ENCODE results near the gene PAPPA2.
A peak's percentile ranks its signal among the peaks of the same experiment; 100 is the strongest.

Gene PAPPA2

DNA sequence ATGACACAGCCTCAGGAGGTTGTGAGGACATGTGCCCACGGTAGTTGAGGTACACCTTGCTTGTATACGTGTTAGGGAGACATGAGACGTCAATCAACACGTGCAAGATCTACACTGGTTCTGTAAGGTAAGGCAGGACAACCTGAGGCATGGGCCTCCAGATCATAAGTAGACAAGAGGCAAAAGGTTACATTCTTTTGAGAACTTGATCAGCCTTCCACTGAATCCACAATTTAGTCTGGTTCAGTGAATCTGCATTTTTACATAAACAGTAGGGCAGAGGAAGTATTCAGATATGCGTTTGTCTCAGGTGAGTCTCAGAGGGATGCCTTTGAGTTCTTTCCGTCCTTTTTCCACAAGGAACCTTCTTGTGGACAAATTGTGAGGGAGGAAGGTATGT is 352.6 kb downstream of the PAPPA2 start:
- no peak for DNase-seq

DNA sequence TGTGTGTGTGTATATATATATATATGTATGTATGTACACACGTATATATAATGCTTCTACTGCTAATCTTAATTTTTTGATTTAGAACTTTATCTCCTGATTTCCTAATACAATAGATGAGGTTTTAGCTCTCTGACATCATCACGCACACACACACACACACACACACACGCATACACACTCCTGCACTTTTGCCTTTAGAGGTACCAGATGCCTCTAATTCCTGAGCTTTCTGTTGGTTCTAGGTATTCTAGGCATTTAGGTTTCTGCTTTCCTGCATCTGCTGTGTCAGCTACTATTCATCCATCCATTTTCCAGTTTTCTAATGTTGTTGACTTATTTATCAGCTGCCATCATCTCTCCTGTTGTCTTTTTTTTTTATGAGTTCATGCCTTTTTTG is 353.3 kb downstream of the PAPPA2 start:
- no peak for DNase-seq

DNA sequence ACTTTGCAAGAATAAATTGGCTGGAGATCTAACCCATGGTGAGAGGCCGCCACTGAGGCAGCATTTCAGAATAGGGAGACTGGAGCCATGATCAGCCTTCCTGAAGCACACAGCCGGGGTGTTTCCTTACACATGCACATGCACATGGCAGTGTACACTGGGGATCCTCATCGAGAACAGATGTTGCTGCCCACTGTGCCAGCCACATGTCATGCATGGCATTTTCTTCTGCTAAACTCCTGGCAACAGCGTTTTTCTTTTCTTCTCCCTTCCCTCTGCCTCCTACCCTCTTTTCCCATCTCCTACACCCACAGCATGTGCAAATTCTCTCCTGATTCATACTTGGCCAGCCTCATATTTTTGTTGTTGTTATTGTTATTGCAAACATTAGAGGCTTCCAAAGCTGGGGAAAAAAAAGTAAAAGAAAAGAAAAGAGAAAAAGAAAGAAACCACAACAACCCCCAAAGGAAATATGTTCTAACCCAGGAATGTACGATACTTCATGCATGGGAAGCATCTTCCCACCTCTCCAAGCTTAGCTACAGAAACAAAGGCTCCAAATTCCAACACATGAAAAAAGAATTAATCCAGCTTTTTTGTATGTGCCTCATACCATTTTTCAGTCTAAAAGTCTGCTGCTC is 357.5 kb downstream of the PAPPA2 start:
- DNase-seq = no peak

DNA sequence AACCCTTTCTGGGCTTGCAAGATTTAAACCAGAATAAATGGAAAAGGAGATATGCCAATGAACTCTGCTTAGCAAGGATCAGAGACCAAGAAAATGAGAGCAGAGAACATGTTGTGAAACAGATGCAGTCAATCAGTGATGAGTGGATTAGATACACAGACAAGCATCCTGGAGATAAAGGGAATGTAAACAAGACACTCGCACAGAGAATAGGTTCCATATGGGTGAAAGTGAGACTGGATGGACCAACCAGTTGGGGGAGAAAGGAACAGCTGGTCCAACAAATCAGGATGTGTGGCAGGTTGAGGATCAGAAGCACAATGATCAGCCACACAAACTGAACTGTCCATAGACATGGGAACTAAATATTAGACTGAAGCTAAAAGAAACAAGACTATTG is 363.3 kb downstream of the PAPPA2 start:
- peak; percentile 72 for DNase-seq

DNA sequence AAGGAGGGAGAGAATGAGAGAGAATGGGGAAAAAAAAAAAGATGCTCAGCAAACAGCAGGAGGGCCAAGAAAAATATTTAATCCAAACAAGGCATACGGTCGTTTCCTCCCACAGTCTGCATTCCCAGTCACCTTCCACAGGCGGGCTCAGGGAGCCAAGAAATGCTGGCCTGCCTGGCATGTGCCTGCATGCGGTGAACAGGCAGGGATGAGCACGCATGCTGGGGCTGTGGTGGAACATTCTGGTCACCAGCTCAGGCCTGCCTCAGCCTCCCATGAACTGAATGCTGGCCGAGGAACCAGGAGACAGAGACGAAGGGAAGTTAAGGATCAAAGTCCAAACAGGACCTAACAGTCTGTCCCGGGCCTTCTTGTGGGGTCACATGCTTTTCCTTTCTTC is 366.3 kb downstream of the PAPPA2 start:
- no peak for DNase-seq

DNA sequence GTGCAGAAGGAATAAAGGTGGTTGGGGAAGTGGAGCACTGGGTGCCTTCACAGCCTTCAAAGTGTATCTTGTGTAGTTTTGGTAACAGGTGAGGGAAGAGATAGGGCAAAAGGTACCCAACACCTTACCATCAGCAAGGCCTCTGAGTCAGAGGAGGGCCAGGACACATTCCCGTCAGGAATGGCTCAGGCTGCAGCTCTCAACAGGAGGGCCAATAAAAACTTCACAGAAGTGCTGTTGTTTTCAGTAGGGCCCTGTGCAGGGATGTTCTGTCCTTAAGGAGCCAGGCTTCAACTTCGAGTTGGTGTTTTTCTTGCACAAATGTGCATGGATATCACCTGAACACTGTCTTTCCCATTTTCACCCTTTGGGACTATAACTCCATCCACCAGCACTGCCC is 368.2 kb downstream of the PAPPA2 start:
- DNase-seq = no peak

DNA sequence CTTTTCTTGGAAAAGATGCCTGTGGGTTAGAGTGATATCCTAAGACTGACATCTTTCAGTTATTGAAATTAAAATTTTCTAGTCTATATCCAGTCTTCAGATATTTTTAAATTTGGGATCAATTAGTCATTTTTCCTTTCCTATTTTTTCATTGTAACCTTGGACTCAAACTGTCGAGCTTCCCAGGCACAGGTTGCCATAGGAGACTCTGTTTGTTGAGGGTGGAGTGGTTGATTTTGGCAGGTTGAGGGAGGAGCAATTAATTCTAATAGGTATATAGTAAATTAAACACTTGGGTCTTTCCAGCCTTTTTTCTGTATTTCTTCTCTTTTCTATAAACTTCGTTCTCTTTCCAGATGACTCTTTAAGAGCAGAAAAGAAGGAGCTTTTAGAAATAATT is 374.7 kb downstream of the PAPPA2 start:
- peak; percentile 66 for DNase-seq

DNA sequence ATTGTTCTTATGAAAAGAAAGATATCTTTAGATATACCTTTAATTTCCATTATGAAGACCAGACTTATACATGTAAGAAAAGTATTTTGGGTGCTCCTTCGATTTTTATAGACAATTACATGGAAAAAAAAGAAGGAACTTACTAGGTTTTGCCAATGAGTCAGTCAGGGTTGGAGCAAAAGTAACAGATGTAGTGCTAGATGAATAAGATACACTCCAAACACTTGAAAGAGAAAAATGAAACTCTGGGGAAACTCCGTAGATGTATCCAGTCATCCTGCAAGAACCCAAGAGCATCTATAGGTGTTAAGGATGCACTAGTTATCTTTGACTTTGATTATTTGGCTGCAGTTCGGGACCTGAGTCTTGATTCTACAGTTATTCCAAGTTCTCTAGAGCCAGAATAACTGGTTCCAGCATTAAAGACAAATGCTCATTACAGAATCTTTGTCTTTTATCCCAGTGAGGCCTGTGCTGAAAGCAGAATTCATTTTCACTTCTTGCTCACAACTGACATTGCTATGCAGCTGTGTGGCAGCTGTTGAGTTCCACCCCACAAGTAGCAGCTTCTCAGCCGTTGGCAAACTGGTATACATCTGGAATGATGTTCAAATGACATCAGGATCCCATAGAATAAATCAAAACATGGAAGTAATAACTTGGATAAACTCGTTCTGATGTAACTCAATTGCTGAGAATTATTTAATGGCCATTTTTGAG is 375.5 kb downstream of the PAPPA2 start:
- no peak for DNase-seq

DNA sequence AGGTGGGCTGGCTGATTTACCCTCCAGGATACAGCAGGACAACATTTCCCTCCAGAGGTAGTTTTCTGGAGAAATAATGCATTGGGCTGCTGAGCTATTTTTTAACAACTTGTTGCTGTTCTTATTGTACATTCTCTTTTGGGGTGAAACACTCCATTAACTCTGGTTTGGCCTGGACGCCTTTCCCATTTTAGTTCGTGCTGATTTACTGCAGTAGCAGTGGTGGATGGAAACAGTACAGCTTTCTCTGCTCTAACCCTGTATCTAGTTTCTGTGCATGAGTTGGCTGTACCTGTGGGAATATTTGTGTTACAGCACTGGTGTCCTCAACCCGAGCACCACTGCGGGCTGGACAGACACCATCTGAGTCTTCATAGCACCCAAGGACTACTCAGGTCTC is 376.2 kb downstream of the PAPPA2 start:
- DNase-seq = no peak

DNA sequence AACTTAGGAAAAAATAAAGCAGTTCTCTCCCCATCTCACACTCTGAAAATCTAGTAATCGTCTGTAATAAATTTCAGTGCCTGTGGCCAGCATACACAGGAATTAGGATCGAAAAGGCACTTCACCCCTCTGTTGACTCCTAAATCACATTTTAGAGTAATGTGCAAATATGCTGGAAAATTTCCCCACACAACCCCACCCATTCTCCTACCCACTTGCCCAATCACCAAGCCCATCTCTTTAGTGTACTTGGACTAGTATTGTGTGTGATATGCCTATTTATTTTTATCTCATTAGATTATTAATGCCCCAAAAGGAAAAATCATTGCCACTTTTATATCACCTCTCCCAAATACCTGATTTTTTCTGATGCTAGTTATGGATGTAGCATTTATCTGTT is 378.3 kb downstream of the PAPPA2 start:
- no peak for DNase-seq

DNA sequence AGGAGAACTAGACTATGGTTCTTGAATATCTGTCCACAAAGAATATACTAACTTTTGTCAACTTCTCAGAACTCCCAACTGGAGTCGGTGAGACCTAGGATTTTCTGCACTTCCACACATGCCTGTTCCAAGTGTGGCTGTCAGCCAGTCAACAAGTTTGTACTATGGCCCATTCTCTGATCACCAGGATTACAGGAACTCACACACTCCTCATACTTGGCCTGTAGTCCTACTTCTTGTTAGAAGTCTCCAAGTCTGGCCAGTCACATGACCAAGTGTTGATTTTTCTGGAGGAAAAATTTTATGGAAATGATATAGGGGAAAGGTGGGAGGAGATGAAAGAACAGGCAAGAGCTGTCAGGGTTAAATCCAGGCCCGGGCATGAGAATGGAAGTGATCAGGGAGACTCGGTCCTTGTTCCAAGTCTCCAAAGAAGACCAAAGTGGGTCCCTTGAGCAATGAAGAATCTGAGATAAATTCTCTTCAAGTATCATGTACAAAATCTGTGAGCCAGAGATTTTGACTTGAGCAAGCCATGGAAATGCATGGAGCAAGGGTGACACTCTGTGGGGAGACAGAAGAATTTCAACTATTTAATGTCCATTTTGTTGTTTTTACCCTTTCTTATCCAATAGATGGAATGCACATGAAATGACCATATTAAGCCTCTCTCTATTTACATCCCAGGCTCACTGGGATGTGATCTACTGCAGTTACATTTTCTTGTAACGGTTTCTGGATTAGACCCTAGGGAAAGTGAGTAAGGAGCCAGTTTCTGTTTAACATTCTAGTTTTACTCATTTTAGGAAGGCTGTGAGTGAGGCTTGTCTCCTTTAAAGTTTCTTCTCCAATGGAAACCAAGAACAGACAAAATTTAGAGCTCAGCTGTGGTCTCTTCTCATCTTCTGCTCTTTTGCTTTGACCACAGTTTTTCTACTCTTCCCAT is 380.6 kb downstream of the PAPPA2 start:
- DNase-seq = peak; percentile 31

DNA sequence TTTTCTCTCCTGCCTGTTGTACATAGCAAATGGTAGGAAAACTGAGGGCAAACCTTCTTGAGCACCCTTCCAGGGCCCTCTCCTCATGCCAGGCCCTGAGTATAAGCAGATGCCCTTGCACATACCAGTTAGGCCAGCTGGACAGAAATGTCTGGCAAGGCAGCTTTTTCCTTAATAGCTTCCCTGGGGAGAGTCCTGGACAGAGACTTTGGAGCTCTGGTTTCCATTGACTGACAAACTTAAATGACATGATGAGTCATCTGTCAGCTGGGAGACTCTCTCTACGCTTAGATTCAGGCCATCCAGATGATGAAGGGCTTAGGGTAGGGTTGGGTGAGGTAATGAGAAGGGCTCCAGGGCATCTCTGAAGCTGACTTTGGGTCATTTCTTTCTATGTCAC is 384.1 kb downstream of the PAPPA2 start:
- DNase-seq = no peak

DNA sequence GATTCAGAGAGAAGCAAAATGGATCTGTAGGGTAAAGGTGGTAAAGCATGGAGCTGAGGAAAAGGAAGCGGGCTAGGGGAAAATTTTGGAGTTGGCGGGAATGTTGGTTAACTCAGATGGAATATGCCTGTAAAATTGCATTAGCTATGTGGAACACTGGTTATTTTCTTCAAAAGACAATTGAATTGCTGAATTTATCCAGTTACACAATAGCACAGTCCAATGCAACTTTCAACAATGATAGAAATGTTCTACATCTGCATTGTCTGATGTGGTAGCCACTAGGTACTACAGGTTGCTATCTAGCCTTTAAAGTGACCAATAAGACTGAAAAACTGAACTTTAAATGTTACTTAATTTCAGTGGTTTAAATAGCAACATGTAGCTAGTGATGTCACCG is 386.3 kb downstream of the PAPPA2 start:
- no peak for DNase-seq

DNA sequence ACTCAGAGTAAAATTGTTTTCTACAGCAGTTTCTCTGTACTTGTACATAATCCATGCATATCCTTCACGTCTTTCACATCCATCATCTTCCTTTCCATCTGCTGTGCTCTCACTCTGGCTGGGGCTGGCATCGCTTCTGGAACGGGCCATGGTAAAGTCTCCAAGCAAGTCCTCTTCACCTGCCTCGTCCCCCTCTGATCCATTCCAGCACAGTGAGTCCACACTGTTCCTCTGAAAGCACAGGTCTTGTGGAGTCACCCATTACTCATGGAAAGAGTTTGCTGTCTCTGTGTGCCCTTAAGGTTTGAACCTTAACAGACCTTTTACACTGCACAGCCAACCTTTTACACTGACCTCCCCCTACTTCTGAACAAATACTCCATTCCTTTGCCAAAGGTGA is 387.9 kb downstream of the PAPPA2 start:
- no peak for DNase-seq

DNA sequence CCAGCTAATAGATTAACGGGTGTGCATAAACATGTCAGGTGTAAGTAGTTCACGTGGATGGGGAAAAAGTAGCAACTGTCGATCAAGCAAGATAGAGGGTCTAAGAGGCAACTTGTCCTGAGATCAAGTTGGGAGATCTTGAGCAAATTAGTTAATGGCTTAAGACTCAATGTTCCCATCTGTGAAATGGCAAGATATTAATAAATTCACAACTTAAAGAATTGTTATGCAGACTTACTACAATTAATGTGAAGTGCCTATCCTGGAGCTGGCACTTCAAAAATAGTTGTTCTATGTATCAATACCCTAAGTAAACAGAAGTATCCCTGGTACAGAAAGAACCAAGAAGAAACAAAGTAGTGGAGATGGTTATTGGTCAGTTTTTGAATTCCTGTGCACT is 389.1 kb downstream of the PAPPA2 start:
- no peak for DNase-seq

DNA sequence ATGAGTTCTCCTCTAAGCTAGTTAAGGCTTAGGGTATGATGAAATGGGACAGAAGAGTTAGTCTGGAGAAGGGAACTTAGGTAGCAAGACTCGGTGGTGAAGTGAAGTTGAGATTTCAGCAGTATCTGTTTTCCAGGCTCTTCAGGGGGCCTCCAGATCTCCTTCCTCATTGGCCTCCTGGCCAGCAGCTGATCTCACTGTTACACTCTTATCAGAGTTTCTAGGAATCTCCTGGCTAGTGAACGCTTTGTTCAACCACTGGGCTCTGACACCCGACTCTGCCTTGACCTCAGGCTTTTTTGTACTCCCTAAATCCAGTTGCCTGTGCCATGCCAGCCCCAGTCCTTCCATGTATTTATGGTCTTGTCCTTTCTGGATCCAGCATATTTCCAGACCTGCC is 390.5 kb downstream of the PAPPA2 start:
- DNase-seq = no peak

DNA sequence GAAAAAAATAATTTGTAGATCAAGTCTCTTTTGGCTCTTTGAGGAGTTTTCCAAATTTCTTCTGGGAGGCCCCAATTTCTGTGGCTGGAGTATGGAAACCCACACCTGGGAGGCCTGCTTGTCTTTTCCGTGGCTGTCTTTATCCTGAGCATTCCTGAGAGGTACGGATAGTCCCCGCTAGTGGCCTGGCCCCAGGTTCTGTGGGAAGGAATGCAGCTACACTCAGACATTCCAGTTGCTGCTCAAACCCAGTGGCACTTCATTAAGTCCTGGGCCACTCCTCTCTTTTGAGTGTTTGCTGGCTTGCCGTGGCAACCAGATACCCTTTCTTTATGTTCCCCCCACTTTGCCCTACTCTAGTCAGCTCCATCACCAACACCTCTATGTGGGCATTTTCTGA is 391.1 kb downstream of the PAPPA2 start:
- no peak for DNase-seq

DNA sequence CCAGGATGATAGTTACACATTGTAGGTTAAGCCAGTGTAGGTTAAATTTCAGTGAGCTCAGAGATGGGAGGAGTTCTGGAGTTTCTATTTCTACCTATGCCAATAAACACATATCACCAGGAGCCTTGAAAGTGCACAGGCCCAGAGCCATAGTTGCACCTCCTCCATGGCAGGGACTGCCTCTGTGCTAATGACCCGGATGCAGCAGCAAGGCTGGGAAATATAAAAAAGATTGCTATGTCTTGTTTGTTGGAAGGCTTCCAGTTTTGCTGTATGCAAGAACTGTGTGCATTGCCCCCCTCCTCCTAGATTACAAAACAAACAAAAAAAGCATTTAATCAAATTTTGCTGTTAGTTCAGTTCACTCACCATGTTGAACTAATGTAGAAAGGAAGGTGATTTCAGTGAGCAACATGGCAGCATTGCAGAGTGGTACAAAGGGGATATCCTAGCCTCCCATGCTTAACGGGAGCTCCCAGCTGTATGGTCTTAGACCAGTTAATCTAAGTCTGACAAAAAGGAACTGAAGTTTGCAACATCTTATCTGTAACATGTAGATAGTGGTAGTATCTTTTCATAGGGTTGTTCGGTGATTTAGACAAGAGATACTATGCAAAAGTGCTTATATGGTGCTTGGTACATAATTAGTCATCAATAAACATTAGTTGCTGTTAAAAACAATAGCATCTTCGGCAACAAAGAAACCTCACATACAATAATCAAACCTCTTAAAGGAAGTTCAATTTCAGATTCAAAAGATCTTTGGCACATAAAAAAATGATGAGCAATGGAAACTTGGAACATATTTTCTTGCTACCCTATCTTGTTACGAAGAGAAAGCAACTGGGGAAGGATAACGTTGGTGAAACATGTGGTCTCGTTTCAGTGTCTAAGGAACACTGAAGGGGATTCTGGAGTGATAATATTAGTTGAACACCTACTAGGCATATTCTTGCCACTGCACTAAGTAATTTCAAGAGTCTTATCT is 392.1 kb downstream of the PAPPA2 start:
- peak; percentile 4 for DNase-seq

DNA sequence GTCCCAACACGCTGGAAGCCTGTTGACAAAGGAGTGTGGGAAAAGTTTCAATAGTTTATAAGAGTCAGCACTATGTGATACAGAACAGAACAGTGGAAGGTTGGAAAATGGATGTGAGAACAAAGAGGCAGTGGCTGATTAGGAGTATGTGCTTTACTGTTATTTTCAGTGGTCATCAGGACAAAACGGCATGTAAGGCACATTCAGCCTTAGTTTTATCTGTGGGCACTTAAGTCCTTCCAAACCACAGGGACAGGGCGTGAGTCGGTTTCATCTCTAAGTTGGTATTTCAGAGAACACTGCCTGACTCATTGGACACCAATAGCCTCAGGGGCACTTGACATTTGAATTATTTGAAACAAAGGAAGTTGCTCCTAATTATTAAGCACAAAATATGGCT is 394.7 kb downstream of the PAPPA2 start:
- no peak for DNase-seq

DNA sequence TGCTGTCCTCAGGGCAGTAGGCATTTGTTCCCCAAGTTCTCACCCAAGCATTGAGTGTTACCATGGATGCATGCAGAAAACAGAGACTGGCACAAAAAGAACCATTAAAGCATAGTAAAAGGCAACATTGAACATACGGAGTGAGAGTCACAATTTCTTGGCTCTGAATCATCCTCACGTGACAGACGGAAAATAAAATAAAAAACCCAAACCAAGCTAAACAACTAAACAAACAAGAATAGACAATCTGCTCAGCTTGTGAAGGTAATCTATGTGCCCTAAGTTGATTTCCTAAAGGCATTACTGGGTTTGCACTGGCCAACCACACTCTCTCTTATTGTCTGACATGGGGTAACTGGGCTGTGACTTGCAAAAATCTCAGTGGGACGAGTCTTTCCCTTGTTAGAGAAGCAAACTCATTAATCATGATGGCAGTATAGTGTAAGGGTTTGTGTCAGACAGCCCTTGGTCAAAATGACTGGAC is 395.5 kb downstream of the PAPPA2 start:
- no peak for DNase-seq

DNA sequence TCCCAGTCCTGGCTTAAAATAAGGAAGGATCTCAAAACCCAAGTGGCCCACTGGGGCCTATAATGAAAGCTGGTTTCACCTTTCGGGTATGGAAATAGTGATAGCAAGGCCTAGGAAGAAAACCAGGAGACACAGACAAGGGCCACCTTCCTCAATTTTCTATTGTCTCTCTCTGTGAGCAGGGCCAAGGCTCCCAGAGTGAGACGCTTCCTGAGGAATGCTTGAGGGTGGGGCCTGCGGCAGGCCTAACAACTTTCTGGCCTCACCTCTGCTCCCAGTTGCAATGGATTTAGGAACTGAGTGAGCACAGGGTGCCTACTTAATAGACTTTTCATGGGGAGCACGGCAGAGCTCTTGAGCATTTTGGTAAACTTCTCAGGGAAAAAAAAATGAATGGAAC is 400.6 kb downstream of the PAPPA2 start:
- DNase-seq = no peak

DNA sequence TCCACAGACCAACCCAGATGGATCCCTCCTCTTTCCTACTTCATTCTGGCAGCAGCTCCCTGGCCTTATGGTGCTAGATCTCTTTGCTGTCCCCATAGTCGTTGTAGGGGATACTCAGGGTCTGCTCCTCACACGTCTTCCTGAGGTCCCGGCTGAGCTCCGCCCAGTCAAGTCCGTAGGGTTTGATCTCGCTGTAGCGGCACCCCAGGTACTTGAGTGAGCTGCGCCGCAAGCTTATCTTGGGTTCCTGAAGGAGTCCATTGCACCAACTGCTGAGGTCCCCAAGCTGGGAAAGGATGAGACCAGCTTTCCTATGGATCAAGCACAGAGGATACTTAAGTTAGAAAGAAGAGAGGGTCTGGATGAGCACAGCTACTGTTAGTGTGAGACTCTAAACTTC is 401.2 kb downstream of the PAPPA2 start:
- DNase-seq = no peak
